Lung (tissue), 12 donors: ENCODE measurements around the gene CSF1. TPM values are rescaled to one million over a fixed set of nuclear protein-coding genes. Genes with fewer than 3 reads are reported as not detected.

Source experiments
- ATAC-seq: fragments of 200-7000 bp; cut with Tn5 transposase; one replicate; pipeline ENCODE4 v1.9.1; 2020; ENCODE audit warnings: moderate number of reproducible peaks; ENCODE audit not compliant: insufficient read depth, low FRiP score
- DNase-seq, 3 donors: peaks; one replicate each; pipeline ENCODE4 v3.0.0-alpha.2; 2013 to 2017
- H3K27ac ChIP-seq, 2 donors: one replicate each; pipeline ENCODE4 v1.5.1; 2013; ENCODE audit warnings: mild to moderate bottlenecking in 2 of 2, moderate library complexity in 2 of 2, control low read depth in 1 of 2, inconsistent platforms in 1 of 2, low read depth in 1 of 2, low read length in 1 of 2
- H3K27me3 ChIP-seq, 3 donors: one replicate each; pipeline ENCODE4 v1.5.1; 2013; ENCODE audit warnings: low read length in 2 of 3; ENCODE audit not compliant: control insufficient read depth in 3 of 3, insufficient read depth in 3 of 3
- H3K36me3 ChIP-seq, 4 donors: one replicate each; pipeline ENCODE4 v1.5.1; 2013; ENCODE audit warnings: low read length in 4 of 4, mild to moderate bottlenecking in 1 of 4, moderate library complexity in 1 of 4; ENCODE audit not compliant: control insufficient read depth in 4 of 4, insufficient read depth in 4 of 4
- H3K4me1 ChIP-seq, 5 donors: one replicate each; pipeline ENCODE4 v1.5.1; 2013; ENCODE audit warnings: low read length in 5 of 5, mild to moderate bottlenecking in 2 of 5, moderate library complexity in 1 of 5; ENCODE audit not compliant: control insufficient read depth in 5 of 5, insufficient read depth in 5 of 5
- H3K4me3 ChIP-seq: one replicate; pipeline ENCODE4 v1.5.1; 2013; ENCODE audit warnings: mild to moderate bottlenecking, control low read depth, moderate library complexity
- H3K9ac ChIP-seq, 2 donors: one replicate each; pipeline ENCODE4 v1.5.1; 2013; ENCODE audit warnings: low read length in 2 of 2, control low read depth in 1 of 2; ENCODE audit not compliant: insufficient read depth in 1 of 2
- H3K9me3 ChIP-seq, 4 donors: one replicate each; pipeline ENCODE4 v1.5.1; 2013; ENCODE audit warnings: low read length in 3 of 4, mild to moderate bottlenecking in 1 of 4, moderate library complexity in 1 of 4; ENCODE audit not compliant: control insufficient read depth in 4 of 4, insufficient read depth in 3 of 4
- CTCF ChIP-seq: IDR thresholded peaks from 2 replicates; pipeline ENCODE4 v1.5.1; 2012; ENCODE audit warnings: mild to moderate bottlenecking; ENCODE audit errors: control extremely low read depth, extremely low read depth
- WGBS, 2 donors: extraction: QIAGEN DNeasy Blood & Tissue Kit; methylation state at CpG; one replicate each; pipeline ENCODE4 v1.1.7; 2013; 5-methylcytosine and 5-hydroxymethylcytosine counted together
- polyA plus RNA-seq, 2 donors: library from polyadenylated mRNA; stranded (reverse); fragments of 200-250 nt; gene quantifications; one replicate each; pipeline ENCODE4 v1.2.1, GENCODE V29; 2013
- total RNA-seq, 2 donors: library from RNA; depleted of rRNA in 1 of 2; stranded (reverse); fragments of >200 nt in 1 of 2; gene quantifications; one replicate each; pipeline ENCODE4 v1.2.1, GENCODE V29; 2014 to 2021
- donor health status: control.
- donor health status: control.
- donor health status: Bipolar disorder and iron deficiency.
- donor health status: healthy.
- donor health status: DM: yes; HTN: yes; CAD: no.

CSF1 gene
- total and polyA plus RNA-seq, 4 donors: 13.5 to 65.3 (median 28.5) TPM

GRCh38 chr1:109874445-109874844, 36.2 kb upstream of the CSF1 start:
- Histone ChIP-seq H3K4me1 (peaks cover 0 to 16% (median 8%) of the 10 kb centered on the region in 5 donors), H3K27ac (no peak overlapping the region), H3K36me3 (no peaks in the 10 kb centered on the region), H3K27me3 (no peaks in the 10 kb centered on the region), H3K4me3 (no peak overlapping the region), H3K9me3 (no peaks in the 10 kb centered on the region), H3K9ac (no peak overlapping the region)
- ATAC-seq (no peak), DNase-seq (no peak)
- WGBS, 2 donors: 94 to 100% methylated on average over 2 of the region's 2 CpGs
- TF ChIP-seq CTCF: no peak

- H3K27ac ChIP-seq: no peak overlapping the region
- H3K27me3 ChIP-seq: no peaks in the 10 kb centered on the region
- H3K4me1 ChIP-seq: peaks cover 0 to 16% (median 8%) of the 10 kb centered on the region in 5 donors
- H3K36me3 ChIP-seq: no peaks in the 10 kb centered on the region
- no peak for ATAC-seq
- no peak overlapping the region for H3K9ac ChIP-seq
- H3K9me3 ChIP-seq: no peaks in the 10 kb centered on the region
- H3K4me3 ChIP-seq: no peak overlapping the region
- no peak for TF ChIP-seq CTCF
- 67 to 75% methylated on average over 6 of the region's 6 CpGs for WGBS, 2 donors
- DNase-seq: no peak
Measured at GRCh38 chr1:109875874-109876273, 34.8 kb upstream of the CSF1 start.

- no peak for TF ChIP-seq CTCF
- H3K27ac ChIP-seq: peak overlapping the region; percentile 38 to 75
- H3K36me3 ChIP-seq: no peaks in the 10 kb centered on the region
- WGBS, 2 donors: 68 to 91% methylated on average over 4 of the region's 4 CpGs
- no peaks in the 10 kb centered on the region for H3K27me3 ChIP-seq
- ATAC-seq (no peak), DNase-seq (no peak)
- no peak overlapping the region for H3K4me3 ChIP-seq
- H3K9me3 ChIP-seq: no peaks in the 10 kb centered on the region
- H3K9ac ChIP-seq: peak overlapping the region in 1 of 2 donors; percentile 36
- H3K4me1 ChIP-seq: peaks cover 0 to 16% (median 8%) of the 10 kb centered on the region in 5 donors
Measured at GRCh38 chr1:109876617-109877316, 33.9 kb upstream of the CSF1 start.
